Pancreas (tissue), 10 donors: ENCODE data around the gene HOXA10. TPM values are rescaled to one million over a fixed set of nuclear protein-coding genes. Genes with fewer than 3 reads are reported as not detected.

Experiments used
- ATAC-seq, 4 donors: fragments of 200-7000 bp; cut with Tn5 transposase; one replicate each; pipeline versions ENCODE4 v1.8.0 to v1.9.1; 2020; ENCODE audit warnings: mild to moderate bottlenecking in 4 of 4, moderate library complexity in 4 of 4
- DNase-seq, 6 donors: peaks; one replicate each; pipeline ENCODE4 v3.0.0-alpha.2; 2020
- FAIRE-seq: peaks from 2 replicates; lab custom pipeline; 2012; peaks lifted over from hg19 to GRCh38; lab: Jason Lieb, UNC
- H3K27ac ChIP-seq, 4 donors: fragments of 200-600 bp; sonication (generic); 1 replicate in 3 of 4; 2 replicates in 1 of 4; pipeline versions ENCODE4 v1.5.0 to v1.8.0; 2020
- H3K27me3 ChIP-seq, 4 donors: fragments of 200-600 bp; one replicate each; pipeline ENCODE4 v1.8.0; 2021
- H3K36me3 ChIP-seq, 3 donors: fragments of 200-600 bp; sonication (generic) in 1 of 3; one replicate each; pipeline versions ENCODE4 v1.5.0 to v1.8.0; 2020 to 2021
- H3K4me1 ChIP-seq, 3 donors: fragments of 200-600 bp; one replicate each; pipeline ENCODE4 v1.8.0; 2021
- H3K4me3 ChIP-seq, 4 donors: fragments of 200-600 bp; sonication (generic) in 2 of 4; one replicate each; pipeline versions ENCODE4 v1.5.0 to v1.8.0; 2020 to 2021
- H3K9me3 ChIP-seq, 4 donors: fragments of 200-600 bp; one replicate each; pipeline ENCODE4 v1.8.0; 2021
- CTCF ChIP-seq, 4 donors: fragments of 200-600 bp; sonication (generic) in 3 of 4; IDR thresholded peaks; one replicate each; pipeline versions ENCODE4 v1.5.0 to v1.8.0; 2021; ENCODE audit warnings: antibody characterized with exemption in 4 of 4
- WGBS, 2 donors: extraction: QIAGEN DNeasy Blood & Tissue Kit; methylation state at CpG; one replicate each; pipeline ENCODE4 v1.1.7; 2013; 5-methylcytosine and 5-hydroxymethylcytosine counted together
- intact Hi-C, 3 donors: fragments of 100-400 bp; cut with DNase I; formaldehyde crosslinking; loops; one replicate each; pipeline versions ENCODE4 v1.11.1 to v1.14.2; 2022
- polyA plus RNA-seq, 2 donors: library from polyadenylated mRNA; stranded (reverse); fragments of 200-250 nt; gene quantifications; one replicate each; pipeline ENCODE4 v1.2.3, GENCODE V29; 2013
- total RNA-seq, 6 donors: library from RNA; stranded (reverse); fragmentation: NEBNext Ultra II Directional in 4 of 6; extraction: Animal tissue kit (Norgen Biotek cat#: 25700) in 4 of 6; gene quantifications; one replicate each; pipeline versions ENCODE4 v1.2.1 to v1.2.4, GENCODE V29; 2021 to 2023
- donor health status: healthy with polysubstance abuse.
- donor health status: DM: no; HTN: no; CAD: no; lungs with moderate emphysema.
- donor health status: DM: no; HTN: no; CAD: no.
- donor health status: control.
- donor health status: control.
- donor health status: Bipolar disorder and iron deficiency.
- donor health status: DM: yes; HTN: yes; CAD: no.
- donor health status: DM: no; HTN: no; CAD: no.
- donor health status: DM: no; HTN: no; CAD: no.
- donor health status: DM: yes; HTN: yes; CAD: no.

Gene HOXA10
- total and polyA plus RNA-seq, 8 donors, result 0.09 to 0.18 (median 0.14) TPM; not detected in 4

GRCh38 chr7:27128776-27129728 is 45.1 kb downstream of the HOXA10 start:
- DNase-seq, result no peak
- Histone ChIP-seq H3K9me3 (no peaks in the 10 kb centered on the region), H3K27ac (no peak overlapping the region), H3K36me3 (no peaks in the 10 kb centered on the region), H3K4me3 (peak overlapping the region in 1 of 4 donors; percentile 46), H3K4me1 (no peaks in the 10 kb centered on the region), H3K27me3 (peaks cover 0 to 75% (median 15%) of the 10 kb centered on the region in 4 donors)
- TF ChIP-seq CTCF (IDR thresholded peaks at IDR 0.05), result no peak
- no peak for ATAC-seq
- FAIRE-seq, result no peak
- intact Hi-C loops, result no loop called here
- WGBS, 2 donors, result 14 to 27% methylated on average over 28 of the region's 28 CpGs

GRCh38 chr7:27128034-27128433 is 46.1 kb downstream of the HOXA10 start:
- 35 to 44% methylated on average over 2 of the region's 2 CpGs for WGBS, 2 donors
- H3K9me3 ChIP-seq, result no peaks in the 10 kb centered on the region
- H3K27me3 ChIP-seq, result peaks cover 0 to 76% (median 12%) of the 10 kb centered on the region in 4 donors
- H3K36me3 ChIP-seq, result no peaks in the 10 kb centered on the region
- no peak overlapping the region for H3K4me3 ChIP-seq
- no peak for ATAC-seq
- no peak for DNase-seq
- TF ChIP-seq CTCF (IDR thresholded peaks at IDR 0.05), result no peak
- no peak for FAIRE-seq
- intact Hi-C loops, result no loop called here
- no peak overlapping the region for H3K27ac ChIP-seq
- no peaks in the 10 kb centered on the region for H3K4me1 ChIP-seq

- ATAC-seq, result no peak
- 7 to 18% methylated on average over 3 of the region's 3 CpGs for WGBS, 2 donors
- no peak for FAIRE-seq
- no peak for TF ChIP-seq CTCF (IDR thresholded peaks at IDR 0.05)
- peaks cover 0 to 68% (median 4%) of the 10 kb centered on the region in 4 donors for H3K27me3 ChIP-seq
- intact Hi-C loops, result no loop called here
- no peaks in the 10 kb centered on the region for H3K36me3 ChIP-seq
- no peaks in the 10 kb centered on the region for H3K9me3 ChIP-seq
- no peak overlapping the region for H3K27ac ChIP-seq
- no peak overlapping the region for H3K4me3 ChIP-seq
- peaks cover 0 to 3% (median 0%) of the 10 kb centered on the region in 3 donors for H3K4me1 ChIP-seq
- no peak for DNase-seq
Observed at GRCh38 chr7:27126596-27127327, 47.4 kb downstream of the HOXA10 start.

- Histone ChIP-seq H3K4me3 (no peak overlapping the region), H3K27ac (no peak overlapping the region), H3K27me3 (peaks cover 0 to 61% (median 4%) of the 10 kb centered on the region in 4 donors), H3K4me1 (peaks cover 0 to 3% (median 0%) of the 10 kb centered on the region in 3 donors), H3K9me3 (no peaks in the 10 kb centered on the region), H3K36me3 (no peaks in the 10 kb centered on the region)
- no peak for TF ChIP-seq CTCF (IDR thresholded peaks at IDR 0.05)
- no peak for ATAC-seq
- DNase-seq, result no peak
- no peak for FAIRE-seq
- intact Hi-C loops, result no loop called here
- 22 to 30% methylated on average over 5 of the region's 5 CpGs for WGBS, 2 donors
Observed at GRCh38 chr7:27125986-27126394, 48.1 kb downstream of the HOXA10 start.
